HepG2 (cell line): Measurements from ENCODE around the gene ARL5A. TPM values are rescaled to one million over a fixed set of nuclear protein-coding genes. Genes with fewer than 3 reads are reported as not detected.

Source experiments
- EED ChIP-seq: sonication (generic); formaldehyde crosslinking; IDR thresholded peaks from 2 replicates; pipeline ENCODE4 v1.5.0; 2020; ENCODE audit warnings: mild to moderate bottlenecking, missing genetic modification reagents
- ELF3 ChIP-seq: IDR thresholded peaks from 2 replicates; pipeline ENCODE4 v1.6.1; 2016; ENCODE audit warnings: missing genetic modification reagents, missing compliant biosample characterization
- HES4 ChIP-seq: sonication (generic); formaldehyde crosslinking; IDR thresholded peaks from 2 replicates; pipeline ENCODE4 v1.9.0; 2021; ENCODE audit warnings: mild to moderate bottlenecking, missing genetic modification reagents, borderline replicate concordance
- KLF11 ChIP-seq: IDR thresholded peaks from 2 replicates; pipeline ENCODE4 v1.6.1; 2016; ENCODE audit warnings: missing compliant biosample characterization
- MYNN ChIP-seq: sonication (generic); formaldehyde crosslinking; IDR thresholded peaks from 2 replicates; pipeline ENCODE4 v1.4.0; 2020; ENCODE audit warnings: mild to moderate bottlenecking, low read depth, missing genetic modification reagents
- NFAT5 ChIP-seq: sonication (generic); formaldehyde crosslinking; IDR thresholded peaks from 2 replicates; pipeline ENCODE4 v1.4.0; 2020; ENCODE audit warnings: missing genetic modification reagents
- ONECUT2 ChIP-seq: sonication (generic); formaldehyde crosslinking; IDR thresholded peaks from 2 replicates; pipeline ENCODE4 v1.4.0; 2020; ENCODE audit warnings: missing genetic modification reagents
- RAD21 ChIP-seq: fragments of 450-650 bp; formaldehyde crosslinking; IDR thresholded peaks from 2 replicates; pipeline ENCODE4 v1.5.0; 2020; ENCODE audit warnings: mild to moderate bottlenecking
- SIN3B ChIP-seq: fragments of 150-350 bp; IDR thresholded peaks from 2 replicates; pipeline ENCODE4 v1.6.1; 2014; ENCODE audit warnings: low read length
- THRA ChIP-seq: sonication (generic); formaldehyde crosslinking; IDR thresholded peaks from 2 replicates; pipeline ENCODE4 v1.4.0; 2020; ENCODE audit warnings: missing genetic modification reagents, borderline replicate concordance
- ZBTB38 ChIP-seq: sonication (generic); formaldehyde crosslinking; IDR thresholded peaks from 2 replicates; pipeline ENCODE4 v1.5.1; 2020; ENCODE audit warnings: mild to moderate bottlenecking, missing genetic modification reagents
- ZHX2 ChIP-seq, 2 experiments: sonication (generic) in 1 of 2; formaldehyde crosslinking in 1 of 2; IDR thresholded peaks; 2 replicates each; pipeline versions ENCODE4 v1.6.1 to v1.9.0; 2014 to 2022; ENCODE audit warnings: antibody characterized with exemption in 1 of 2, borderline replicate concordance in 1 of 2, inconsistent platforms in 1 of 2, low read depth in 1 of 2, missing genetic modification reagents in 1 of 2
- ZMYM2 ChIP-seq: sonication (generic); formaldehyde crosslinking; IDR thresholded peaks from 2 replicates; pipeline ENCODE4 v1.8.0; 2022; ENCODE audit warnings: mild to moderate bottlenecking, missing genetic modification reagents
- ZMYM4 ChIP-seq: sonication (generic); formaldehyde crosslinking; IDR thresholded peaks from 2 replicates; pipeline ENCODE4 v1.8.1; 2023; ENCODE audit warnings: mild to moderate bottlenecking, missing genetic modification reagents
- ZNF33A ChIP-seq: sonication (generic); formaldehyde crosslinking; IDR thresholded peaks from 2 replicates; pipeline ENCODE4 v1.5.1; 2020; ENCODE audit warnings: missing genetic modification reagents, mild to moderate bottlenecking, moderate library complexity, borderline replicate concordance
- polyA plus RNA-seq, 8 experiments: library from polyadenylated mRNA; depleted of rRNA in 3 of 8; stranded (reverse) in 7 of 8; unstranded in 1 of 8; fragments of >200 nt; fragmentation: Illumina TruSeq in 4 of 8; extraction: Trizol in 4 of 8; gene quantifications; 2 replicates each; pipeline versions ENCODE4 v1.2.1 to v1.2.3, GENCODE V29; 2011 to 2016; ENCODE audit warnings: low read depth in 4 of 8, missing spikeins in 1 of 8, mixed read lengths in 1 of 8; ENCODE audit not compliant: insufficient read depth in 1 of 8
- total RNA-seq, 5 experiments: library from RNA; depleted of rRNA; stranded (reverse); fragments of >200 nt; fragmentation: Illumina TruSeq; extraction: Trizol; gene quantifications; 2 replicates each; pipeline ENCODE4 v1.2.3, GENCODE V29; 2016; ENCODE audit warnings: low read depth in 1 of 5

The ARL5A gene
- total and polyA plus RNA-seq, 2 of the 13 experiments (the other 11 are each of a cell fraction or from before 2014, with no cell fraction given): 47.5 to 149 TPM

GRCh38 chr2:151842830-151843690, 14.8 kb upstream of the ARL5A start (continued):
- TF ChIP-seq NFAT5: no peak
- TF ChIP-seq EED (CRISPR knock-in tag): no peak
- TF ChIP-seq RAD21: no peak
- no peak for TF ChIP-seq ZHX2 (IDR thresholded peaks at IDR 0.05; ENCODE audit: low read depth)
- no peak for TF ChIP-seq ZHX2 (CRISPR knock-in tag; IDR thresholded peaks at IDR 0.05; ENCODE audit: borderline replicate concordance)
- TF ChIP-seq MYNN (CRISPR knock-in tag): no peak
- no peak for TF ChIP-seq HES4 (CRISPR knock-in tag)
- TF ChIP-seq ZMYM4: no peak
- no peak for TF ChIP-seq ONECUT2 (CRISPR knock-in tag)
- TF ChIP-seq KLF11: 0 out of 2 replicates have a peak, but pooled peaks have one; percentile 42
- TF ChIP-seq ZMYM2: peak; percentile 86
- TF ChIP-seq ZBTB38 (CRISPR knock-in tag): peak; percentile 57; the same call in 1 of the 2 replicates
- TF ChIP-seq ELF3: peak; percentile 72; the same call in 1 of the 2 replicates
- no peak for TF ChIP-seq SIN3B
- TF ChIP-seq ZNF33A (CRISPR knock-in tag): no peak
- TF ChIP-seq THRA (CRISPR knock-in tag): no peak
